Measurements from ENCODE around the gene ZACN.

DNA sequence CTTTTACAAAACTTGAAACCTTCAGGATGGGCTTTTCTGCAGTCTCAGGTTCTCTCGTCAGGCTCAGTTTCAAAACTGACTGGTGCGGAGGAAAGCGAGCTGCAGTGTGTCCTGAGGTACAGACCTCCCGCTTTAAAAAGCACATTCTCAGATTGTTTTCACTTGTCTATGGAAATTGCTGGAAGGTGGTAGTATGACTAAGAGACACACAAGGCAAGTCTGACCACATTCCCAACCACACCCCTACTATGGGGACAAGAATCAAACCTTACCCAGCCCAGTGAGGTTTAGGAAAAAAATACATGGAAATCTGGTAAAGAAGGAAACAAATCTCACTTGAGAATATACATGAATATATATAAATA lies 24.9 kb upstream of the ZACN start:
- TF ChIP-seq POLR2AphosphoS5 (IDR thresholded peaks at IDR 0.05) (no peak), CTCF (IDR thresholded peaks at IDR 0.05; ENCODE audit: poor library complexity, severe bottlenecking) (no peak), REST (IDR thresholded peaks at IDR 0.05; ENCODE audit: borderline replicate concordance) (no peak)

All from neural cell (in vitro differentiated cells).